OCI-LY1 (cell line): ENCODE data around the gene RAD23B.

Experiments
- H2AFZ ChIP-seq: fragments of 200-600 bp; sonication (generic), shearing (Covaris generic); 2 replicates; pipeline ENCODE4 v1.6.0; 2014; ENCODE audit warnings: antibody characterized with exemption, mild to moderate bottlenecking, low read length
- H3F3A ChIP-seq: fragments of 200-600 bp; sonication (generic), shearing (Covaris generic); 2 replicates; pipeline ENCODE4 v1.6.0; 2014; ENCODE audit warnings: mild to moderate bottlenecking, antibody characterized with exemption, low read length, moderate library complexity; ENCODE audit not compliant: insufficient read depth
- H3K27ac ChIP-seq: fragments of 200-600 bp; sonication (generic); 2 replicates; pipeline ENCODE4 v1.5.1; 2014; ENCODE audit warnings: low read length, mixed run types, mild to moderate bottlenecking, low read depth; ENCODE audit not compliant: poor library complexity, severe bottlenecking
- H3K27me3 ChIP-seq: fragments of 200-600 bp; sonication (generic); 2 replicates; pipeline ENCODE4 v1.6.0; 2014; ENCODE audit warnings: antibody characterized with exemption, mild to moderate bottlenecking, low read length, moderate library complexity; ENCODE audit not compliant: insufficient read depth
- H3K36me3 ChIP-seq: fragments of 200-600 bp; sonication (generic); 2 replicates; pipeline ENCODE4 v1.6.1; 2014; ENCODE audit warnings: mild to moderate bottlenecking, antibody characterized with exemption, low read length, moderate library complexity, mixed read lengths; ENCODE audit not compliant: insufficient read depth
- H3K4me1 ChIP-seq: fragments of 200-600 bp; sonication (generic); 2 replicates; pipeline ENCODE4 v1.5.1; 2014; ENCODE audit warnings: mild to moderate bottlenecking, low read length, moderate library complexity; ENCODE audit not compliant: insufficient read depth, severe bottlenecking
- H3K4me2 ChIP-seq: fragments of 200-600 bp; sonication (generic), shearing (Covaris generic); 2 replicates; pipeline ENCODE4 v1.6.1; 2014; ENCODE audit warnings: low read length
- H3K4me3 ChIP-seq: fragments of 200-600 bp; sonication (generic); 2 replicates; pipeline ENCODE4 v1.5.1; 2014; ENCODE audit warnings: low read length, low read depth, mild to moderate bottlenecking, mixed read lengths; ENCODE audit not compliant: poor library complexity, severe bottlenecking
- H3K79me2 ChIP-seq: fragments of 200-600 bp; shearing (Covaris generic); 2 replicates; pipeline ENCODE4 v1.6.1; 2016; ENCODE audit warnings: mixed run types, low read length, mixed read lengths; ENCODE audit not compliant: insufficient read depth
- H3K9ac ChIP-seq: fragments of 200-600 bp; sonication (generic), shearing (Covaris generic); 2 replicates; pipeline ENCODE4 v1.6.1; 2014; ENCODE audit warnings: mild to moderate bottlenecking, low read length, mixed read lengths
- H3K9me2 ChIP-seq: fragments of 200-600 bp; sonication (generic), shearing (Covaris generic); 2 replicates; pipeline ENCODE4 v1.6.1; 2014; ENCODE audit warnings: low read depth, mild to moderate bottlenecking, low read length, mixed read lengths
- H3K9me3 ChIP-seq: fragments of 200-600 bp; shearing (Covaris generic); 2 replicates; pipeline ENCODE4 v1.6.1; 2014; ENCODE audit warnings: low read length, mixed read lengths
- H4K20me1 ChIP-seq: fragments of 200-600 bp; sonication (generic), shearing (Covaris generic); 2 replicates; pipeline ENCODE4 v1.6.0; 2016; ENCODE audit warnings: mild to moderate bottlenecking, low read length; ENCODE audit not compliant: insufficient read depth
- CTCF ChIP-seq: fragments of 200-600 bp; sonication (generic), shearing (Covaris generic); IDR thresholded peaks from 2 replicates; pipeline ENCODE4 v1.5.1; 2017; ENCODE audit warnings: mild to moderate bottlenecking, antibody characterized with exemption, low read length, moderate library complexity, mixed read lengths
- EZH2 ChIP-seq: fragments of 200-600 bp; sonication (generic), shearing (Covaris generic); IDR thresholded peaks from 2 replicates; pipeline ENCODE4 v1.8.0; 2017; ENCODE audit warnings: borderline replicate concordance, mixed run types, mild to moderate bottlenecking, antibody characterized with exemption, low read length, moderate library complexity, mixed read lengths

The RAD23B gene

GRCh38 chr9:107284636-107285035 is 1.6 kb downstream of the RAD23B start:
- H4K20me1 ChIP-seq: 0 out of 2 replicates have a peak, but pooled peaks cover 3% of the 10 kb centered on the region
- peaks cover 33% of the 10 kb centered on the region for H3K4me1 ChIP-seq
- peaks cover 57% of the 10 kb centered on the region for H3K79me2 ChIP-seq
- H3K9me3 ChIP-seq: no peaks in the 10 kb centered on the region
- peak overlapping the region; percentile 75 for H3K4me3 ChIP-seq
- H3F3A ChIP-seq: no peaks in the 10 kb centered on the region
- no peaks in the 10 kb centered on the region for H3K27me3 ChIP-seq
- peak overlapping the region; percentile 81 for H3K4me2 ChIP-seq
- peak overlapping the region; percentile 79 for H3K27ac ChIP-seq
- no peaks in the 10 kb centered on the region for H3K9me2 ChIP-seq
- peaks cover 19% of the 10 kb centered on the region for H3K36me3 ChIP-seq
- peak overlapping the region; percentile 95 for H3K9ac ChIP-seq
- TF ChIP-seq CTCF (no peak), EZH2 (no peak)
- no peak overlapping the region for H2AFZ ChIP-seq

DNA sequence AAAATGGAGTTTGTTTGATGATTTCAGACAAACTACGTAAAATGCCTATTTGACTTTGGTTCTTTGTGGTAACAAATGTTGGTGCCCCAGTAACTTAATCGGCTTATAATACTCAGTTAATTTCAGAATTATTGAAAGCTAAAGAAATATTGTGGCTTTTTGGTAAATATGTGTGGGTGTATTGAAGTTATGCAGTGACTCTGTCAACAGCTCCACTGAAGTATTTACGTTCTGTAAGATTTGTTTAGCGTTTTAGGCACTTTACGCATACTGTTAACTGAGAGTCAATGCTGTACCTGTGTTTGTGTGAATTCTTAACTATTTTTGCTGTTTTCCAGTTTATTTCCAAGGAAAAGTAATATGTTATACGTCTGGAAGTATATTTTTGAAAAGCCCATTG is 2.2 kb downstream of the RAD23B start:
- Histone ChIP-seq H3K4me2 (peak overlapping the region; percentile 81), H3K9me2 (no peaks in the 10 kb centered on the region), H3K27ac (peak overlapping the region; percentile 79), H3K9me3 (0 out of 2 replicates have a peak, but pooled peaks cover 4% of the 10 kb centered on the region), H2AFZ (no peak overlapping the region), H3K27me3 (no peaks in the 10 kb centered on the region), H3K9ac (peak overlapping the region; percentile 95), H3F3A (no peaks in the 10 kb centered on the region), H3K4me1 (peaks cover 33% of the 10 kb centered on the region), H4K20me1 (0 out of 2 replicates have a peak, but pooled peaks cover 3% of the 10 kb centered on the region), H3K4me3 (peak overlapping the region; percentile 75), H3K36me3 (peaks cover 26% of the 10 kb centered on the region), H3K79me2 (peaks cover 64% of the 10 kb centered on the region)
- TF ChIP-seq EZH2 (no peak), CTCF (no peak)

- Histone ChIP-seq H3K27ac (no peak overlapping the region), H3K4me2 (peak overlapping the region; percentile 81), H3K79me2 (peaks cover 72% of the 10 kb centered on the region), H3K9me2 (no peaks in the 10 kb centered on the region), H3F3A (no peaks in the 10 kb centered on the region), H3K36me3 (peaks cover 34% of the 10 kb centered on the region), H4K20me1 (0 out of 2 replicates have a peak, but pooled peaks cover 3% of the 10 kb centered on the region), H3K9me3 (0 out of 2 replicates have a peak, but pooled peaks cover 6% of the 10 kb centered on the region), H3K9ac (peak overlapping the region; percentile 95), H2AFZ (no peak overlapping the region), H3K4me1 (peaks cover 33% of the 10 kb centered on the region), H3K27me3 (no peaks in the 10 kb centered on the region), H3K4me3 (peak overlapping the region; percentile 75)
- TF ChIP-seq CTCF (no peak), EZH2 (no peak)
Observed at GRCh38 chr9:107286057-107286456, 3.0 kb downstream of the RAD23B start.
